ENCODE results near the gene EMX2.

Gene EMX2

DNA sequence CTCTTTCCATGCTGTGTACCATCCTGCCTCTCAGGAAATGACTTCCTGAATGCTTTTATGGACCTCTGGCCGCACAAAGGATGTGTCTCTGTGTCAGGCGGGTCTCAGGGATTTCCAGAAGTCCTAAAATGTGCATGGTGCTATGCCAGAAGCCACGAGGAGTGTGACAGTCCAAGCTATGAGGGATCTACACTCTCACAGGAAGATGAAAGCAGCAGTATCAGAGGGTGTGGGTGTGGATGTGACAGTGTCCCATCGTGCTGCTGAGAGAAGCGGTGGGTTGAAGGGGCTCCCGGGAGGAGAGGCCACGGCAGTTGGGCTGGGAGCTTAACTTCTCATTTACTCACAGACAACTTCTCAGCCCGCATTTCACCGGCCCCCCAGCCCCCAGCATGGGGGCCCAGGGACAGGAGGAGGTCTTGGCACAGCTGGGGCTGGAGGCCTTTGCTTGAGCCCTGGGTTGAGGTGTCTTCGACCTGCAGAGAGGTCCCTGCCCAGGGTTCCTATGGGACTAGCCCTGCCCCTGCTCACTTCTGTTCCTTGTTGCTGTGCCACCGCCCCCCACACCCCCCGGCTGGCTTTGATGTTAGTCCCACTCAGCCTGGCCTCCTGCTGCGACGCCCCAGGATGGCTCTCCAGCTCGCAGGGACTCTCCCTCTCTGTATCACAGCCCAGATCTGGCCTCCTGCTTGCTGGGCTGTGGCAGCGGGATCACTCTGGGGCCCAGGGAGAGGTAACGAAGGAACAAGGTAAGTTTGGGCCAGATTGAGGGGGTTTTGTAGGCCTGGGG is 30.8 kb upstream of the EMX2 start:
- DNase-seq (ENCODE audit: low spot score) = no peak
- in situ Hi-C loops (cut with MboI; ENCODE audit: low pct_unique_long_range_greater_than_20kb, low sequenced_read_pairs, unreplicated experiment) = no loop called here
- TF ChIP-seq, protein P1, sequence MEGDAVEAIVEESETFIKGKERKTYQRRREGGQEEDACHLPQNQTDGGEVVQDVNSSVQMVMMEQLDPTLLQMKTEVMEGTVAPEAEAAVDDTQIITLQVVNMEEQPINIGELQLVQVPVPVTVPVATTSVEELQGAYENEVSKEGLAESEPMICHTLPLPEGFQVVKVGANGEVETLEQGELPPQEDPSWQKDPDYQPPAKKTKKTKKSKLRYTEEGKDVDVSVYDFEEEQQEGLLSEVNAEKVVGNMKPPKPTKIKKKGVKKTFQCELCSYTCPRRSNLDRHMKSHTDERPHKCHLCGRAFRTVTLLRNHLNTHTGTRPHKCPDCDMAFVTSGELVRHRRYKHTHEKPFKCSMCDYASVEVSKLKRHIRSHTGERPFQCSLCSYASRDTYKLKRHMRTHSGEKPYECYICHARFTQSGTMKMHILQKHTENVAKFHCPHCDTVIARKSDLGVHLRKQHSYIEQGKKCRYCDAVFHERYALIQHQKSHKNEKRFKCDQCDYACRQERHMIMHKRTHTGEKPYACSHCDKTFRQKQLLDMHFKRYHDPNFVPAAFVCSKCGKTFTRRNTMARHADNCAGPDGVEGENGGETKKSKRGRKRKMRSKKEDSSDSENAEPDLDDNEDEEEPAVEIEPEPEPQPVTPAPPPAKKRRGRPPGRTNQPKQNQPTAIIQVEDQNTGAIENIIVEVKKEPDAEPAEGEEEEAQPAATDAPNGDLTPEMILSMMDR (IDR thresholded peaks at IDR 0.05; ENCODE audit: extremely low read depth, insufficient read depth, missing control alignments) = no peak

DNA sequence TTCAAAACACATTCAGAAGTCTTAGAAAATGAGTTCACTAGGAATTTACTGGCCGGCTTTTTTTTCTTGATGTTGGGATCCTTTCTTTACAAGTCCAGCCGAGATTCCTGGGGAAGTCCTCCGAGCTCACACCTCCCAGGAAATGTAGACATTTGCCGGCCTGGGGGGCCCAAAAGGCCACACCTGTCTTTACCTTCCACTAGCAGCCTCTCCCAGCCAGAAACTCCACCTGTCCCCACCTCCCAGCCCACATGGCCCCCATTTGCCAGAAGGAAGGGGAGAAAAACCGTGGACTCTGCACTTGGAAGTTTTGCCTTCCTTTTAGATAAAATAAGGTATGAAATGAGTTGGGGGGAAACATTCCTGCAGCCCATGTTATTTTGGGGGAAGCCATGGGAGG is 27.6 kb upstream of the EMX2 start:
- in situ Hi-C loops (cut with MboI; ENCODE audit: low pct_unique_long_range_greater_than_20kb, low sequenced_read_pairs, unreplicated experiment) = no loop called here
- DNase-seq (ENCODE audit: low spot score) = no peak
- TF ChIP-seq, protein P1 (IDR thresholded peaks at IDR 0.05; ENCODE audit: extremely low read depth, insufficient read depth, missing control alignments) = no peak

DNA sequence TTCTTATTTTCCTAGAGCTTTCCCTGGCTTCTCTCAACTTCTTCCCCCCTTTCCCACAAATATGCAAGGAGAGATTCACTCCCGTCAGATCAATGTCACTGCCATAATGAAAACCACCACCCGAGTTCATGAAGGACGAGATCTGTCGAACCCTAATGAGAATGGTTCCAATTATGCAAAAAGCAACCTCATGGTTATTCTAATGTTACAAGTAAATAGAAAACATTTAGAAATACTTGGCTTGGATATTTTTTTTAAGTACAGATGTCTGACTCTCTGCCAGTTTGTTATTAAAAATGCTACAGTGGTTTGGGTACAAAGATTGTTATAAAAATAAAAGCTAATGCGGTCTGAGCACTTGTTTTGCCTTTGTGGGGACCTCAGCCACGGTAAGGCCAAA is 25.9 kb upstream of the EMX2 start:
- TF ChIP-seq, protein P1 (IDR thresholded peaks at IDR 0.05; ENCODE audit: extremely low read depth, insufficient read depth, missing control alignments) = no peak
- in situ Hi-C loops (cut with MboI; ENCODE audit: low pct_unique_long_range_greater_than_20kb, low sequenced_read_pairs, unreplicated experiment) = no loop called here
- DNase-seq (ENCODE audit: low spot score) = no peak

DNA sequence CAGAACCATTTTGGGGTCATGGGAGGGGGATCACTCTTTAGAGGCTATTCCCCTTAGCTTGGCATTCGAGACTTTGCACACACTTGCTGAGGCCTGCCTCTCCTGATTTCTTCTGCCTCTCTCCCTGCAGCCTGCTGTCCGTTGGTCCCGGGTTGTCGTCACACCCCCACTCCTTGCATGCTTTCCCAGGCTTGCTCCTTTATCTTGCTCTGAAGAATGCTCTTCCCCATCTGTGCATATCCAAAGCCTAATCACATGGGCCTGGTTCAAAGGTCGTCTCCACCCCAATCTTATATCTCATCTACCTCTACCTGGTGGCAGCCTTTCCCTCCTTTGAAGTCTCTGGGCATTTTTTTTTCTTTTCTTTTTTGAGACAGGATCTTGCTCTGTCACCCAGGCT is 24.3 kb upstream of the EMX2 start:
- TF ChIP-seq, protein P1 (IDR thresholded peaks at IDR 0.05; ENCODE audit: extremely low read depth, insufficient read depth, missing control alignments) = no peak
- in situ Hi-C loops (cut with MboI; ENCODE audit: low pct_unique_long_range_greater_than_20kb, low sequenced_read_pairs, unreplicated experiment) = no loop called here
- no peak for DNase-seq (ENCODE audit: low spot score)

DNA sequence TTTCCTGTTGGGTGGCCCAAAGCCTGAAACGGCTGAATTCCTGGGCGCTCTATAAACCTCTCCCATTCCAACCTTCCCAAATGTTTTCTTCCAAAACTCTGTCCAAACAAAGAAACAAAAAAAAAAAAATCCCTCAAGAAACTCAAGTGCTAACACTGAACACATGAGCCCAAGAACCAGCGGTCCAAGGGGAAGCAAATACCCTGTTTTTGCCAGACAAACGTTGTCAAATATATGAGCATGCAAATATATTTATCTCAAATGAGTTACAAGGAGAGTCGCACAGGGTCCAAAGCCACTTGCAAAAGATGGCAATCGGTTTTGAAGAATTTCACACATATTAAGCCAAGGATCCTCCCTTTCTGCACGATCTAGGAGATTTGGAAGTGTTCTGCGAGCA is 23.3 kb upstream of the EMX2 start:
- no peak for DNase-seq (ENCODE audit: low spot score)
- TF ChIP-seq, protein P1 (IDR thresholded peaks at IDR 0.05; ENCODE audit: extremely low read depth, insufficient read depth, missing control alignments) = no peak
- in situ Hi-C loops (cut with MboI; ENCODE audit: low pct_unique_long_range_greater_than_20kb, low sequenced_read_pairs, unreplicated experiment) = no loop called here

DNA sequence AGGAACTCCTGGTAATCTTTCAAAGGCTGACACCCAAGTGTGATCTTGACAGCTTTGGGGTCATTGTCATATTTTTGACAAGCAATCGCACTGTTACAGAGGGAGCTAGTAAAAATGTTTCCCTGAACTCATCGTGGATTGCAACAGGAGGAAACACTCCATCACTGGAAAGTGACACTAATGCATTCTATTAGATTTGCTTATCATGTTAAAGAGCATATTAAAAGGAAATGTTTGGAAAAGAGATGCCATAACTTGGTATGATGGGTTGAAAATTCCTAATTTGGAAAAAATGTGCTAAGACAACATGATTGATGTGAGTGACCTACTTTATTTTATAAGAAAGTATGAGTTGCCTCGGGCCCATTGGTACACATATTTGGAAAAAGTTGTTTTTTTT is 22.7 kb upstream of the EMX2 start:
- in situ Hi-C loops (cut with MboI; ENCODE audit: low pct_unique_long_range_greater_than_20kb, low sequenced_read_pairs, unreplicated experiment) = no loop called here
- no peak for DNase-seq (ENCODE audit: low spot score)
- TF ChIP-seq, protein P1 (IDR thresholded peaks at IDR 0.05; ENCODE audit: extremely low read depth, insufficient read depth, missing control alignments) = no peak

All from GM13977 (cell line).